Activated naive CD4-positive, alpha-beta T cell treated with anti-CD3 and anti-CD28 coated beads, Interleukin-2, amount 50 U/mL, for 16 hours (primary cell): ENCODE data around the gene TMEM91.
"Not testable (repeated sequence)": the region's sequence is repeated elsewhere in the genome, so short reads cannot be mapped to it uniquely, and the experiment has no call there.

Experiments
- DNase-seq: peaks from one replicate; pipeline ENCODE4 v3.0.0-alpha.2; 2020

Gene TMEM91

DNA sequence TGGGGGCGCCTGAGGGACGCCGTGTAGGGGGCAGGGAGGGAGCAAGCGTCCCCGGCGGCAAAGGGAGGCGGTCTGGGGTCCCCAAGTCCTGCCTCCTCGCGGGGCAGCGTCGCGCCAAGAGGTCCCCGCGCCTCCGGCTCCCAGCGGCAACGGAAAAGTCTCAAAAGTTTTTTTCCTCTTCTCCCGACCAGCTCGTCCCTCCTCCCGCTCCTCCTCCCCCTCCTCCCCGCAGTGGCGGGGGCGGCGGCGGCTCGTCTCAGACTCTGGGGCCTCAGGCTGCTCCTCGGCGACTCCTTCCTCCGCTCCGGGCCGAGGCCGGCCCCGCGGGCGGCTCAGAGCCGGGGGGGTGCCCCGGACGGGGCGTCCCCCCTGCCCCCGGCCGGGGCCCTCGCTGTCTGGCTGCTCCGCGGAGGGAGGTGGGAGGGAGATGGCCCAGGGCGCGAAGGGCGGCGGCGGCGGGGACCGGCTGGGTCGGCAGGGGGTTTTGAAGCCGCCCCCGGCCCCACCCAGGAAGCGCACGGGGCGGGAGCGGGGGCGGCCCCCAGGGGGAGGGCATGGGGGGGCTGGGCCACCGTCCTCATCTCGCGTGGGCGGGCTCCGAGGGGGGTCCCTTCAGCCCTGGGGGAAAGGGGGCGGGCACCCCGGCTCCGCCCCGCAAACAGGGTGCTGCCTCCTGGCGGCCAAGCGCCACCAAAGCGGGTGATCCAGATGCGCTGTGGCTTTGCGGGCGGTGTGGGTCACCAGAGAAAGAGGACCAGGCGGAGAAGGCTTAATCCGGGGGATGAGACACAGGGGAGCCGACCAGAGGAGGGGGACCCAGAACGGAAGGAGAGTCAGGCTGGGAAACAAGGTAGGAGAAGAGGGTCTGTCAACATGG is 22.6 kb upstream of the TMEM91 start, which contains the start of gene TGFB1:
TSS of gene TGFB1 (minus strand) at position 457 of the 877 bp plus-strand sequence. CDS start 878 bp downstream, outside the sequence.
- peak; percentile 91 for DNase-seq

DNA sequence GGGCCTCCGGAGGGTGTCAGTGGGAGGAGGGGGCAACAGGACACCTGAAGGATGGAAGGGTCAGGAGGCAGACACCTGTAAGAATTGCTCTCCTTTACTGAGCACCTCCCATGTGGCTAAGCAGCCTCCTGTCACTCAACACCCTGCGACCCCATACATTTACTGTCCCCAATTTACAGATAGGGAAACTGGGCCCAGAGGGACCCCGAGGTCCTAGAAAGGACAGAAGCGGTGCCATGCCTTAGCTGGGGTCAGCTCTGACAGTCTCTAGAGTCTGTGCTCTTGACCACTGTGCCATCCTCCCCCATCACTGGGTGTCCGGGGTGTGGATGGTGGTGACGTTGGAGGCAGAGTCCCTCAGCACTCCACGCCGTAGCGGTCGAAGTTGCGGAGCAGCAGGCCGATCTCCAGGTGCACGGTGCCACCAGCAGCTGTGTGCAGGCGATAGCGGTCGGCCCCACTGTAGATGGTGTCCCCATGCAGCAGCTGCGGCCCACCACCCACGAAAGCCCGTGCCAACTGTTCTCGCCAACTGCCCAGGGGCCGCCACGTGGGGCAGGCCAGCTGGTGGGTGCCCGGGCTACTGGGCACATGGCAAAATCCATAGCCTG is 21.9 kb upstream of the TMEM91 start:
- no peak for DNase-seq

DNA sequence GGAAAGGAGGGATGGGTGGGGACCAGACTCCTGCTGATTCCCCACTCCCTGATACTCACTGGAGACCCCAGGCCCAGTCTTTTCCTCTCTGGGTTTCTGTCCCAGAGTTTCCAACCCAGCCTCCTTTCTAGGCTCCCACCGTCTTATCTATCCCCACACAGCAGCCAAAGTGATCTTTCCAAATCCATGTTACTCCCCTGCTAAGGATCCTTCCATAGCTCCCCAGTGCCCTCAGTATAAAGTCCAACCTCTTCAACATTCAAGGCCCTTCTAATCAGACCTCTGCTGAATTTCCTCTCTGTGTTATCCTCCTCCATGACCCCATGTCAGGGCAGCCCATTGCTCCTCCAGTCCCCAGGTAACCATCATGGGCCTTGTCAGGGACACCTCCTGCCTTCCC is 21.3 kb upstream of the TMEM91 start:
- DNase-seq, result no peak

DNA sequence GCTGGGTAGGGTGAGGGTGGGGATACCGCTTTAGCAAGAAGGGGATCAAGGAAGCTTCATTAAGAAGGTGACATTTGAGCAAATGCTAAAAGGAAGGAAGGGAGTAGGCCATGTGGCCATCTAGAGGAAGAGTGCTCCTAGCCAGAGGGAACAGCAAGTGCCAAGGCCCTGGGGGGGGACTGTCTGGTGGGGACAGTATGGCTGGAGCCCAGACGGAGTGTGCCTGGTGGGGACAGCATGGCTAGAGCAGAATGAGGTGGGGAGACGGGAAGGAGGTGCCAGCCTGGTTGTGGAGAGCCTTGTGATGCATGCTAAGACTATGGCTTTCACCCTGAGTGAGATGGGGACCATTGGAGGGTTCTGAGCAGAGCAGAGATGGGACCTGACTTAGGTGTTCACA is 20.5 kb upstream of the TMEM91 start:
- DNase-seq, result no peak

DNA sequence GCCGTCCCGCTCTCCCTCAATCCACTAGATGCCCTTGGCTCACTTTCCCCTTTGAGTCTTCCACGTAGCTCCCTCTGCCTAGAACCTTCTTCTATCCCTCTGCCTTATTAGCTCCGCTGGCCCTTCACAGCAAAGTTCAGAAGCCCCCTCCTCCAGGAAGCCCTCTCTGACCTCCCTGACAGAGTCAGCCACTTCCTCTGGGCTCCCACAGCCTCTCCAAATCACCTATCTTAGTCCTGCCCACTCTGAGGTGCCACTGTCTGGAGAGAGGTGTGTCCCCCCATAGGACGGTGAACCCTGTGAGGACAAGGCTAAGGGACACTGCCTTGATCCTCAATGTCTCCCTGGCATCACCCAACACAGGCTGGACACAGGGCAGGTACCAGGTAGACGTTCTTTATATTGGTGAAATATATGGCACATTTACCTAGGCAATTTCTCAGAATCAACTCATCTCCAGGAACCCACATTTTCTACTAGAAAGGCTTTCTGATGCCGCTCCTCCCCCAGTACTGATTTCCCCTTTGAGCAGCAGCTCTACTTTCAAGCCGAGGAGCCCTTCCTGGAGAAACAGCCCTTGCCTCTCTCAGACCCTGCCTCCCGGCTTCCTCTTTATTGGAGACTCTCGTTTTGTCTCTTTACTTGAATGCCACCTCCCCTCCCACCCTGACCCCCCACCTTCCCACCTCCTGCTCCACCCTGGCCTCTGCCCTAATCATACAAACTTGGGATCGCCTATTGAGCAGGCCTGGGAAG is 19.2 kb upstream of the TMEM91 start:
- peak; percentile 42 for DNase-seq

DNA sequence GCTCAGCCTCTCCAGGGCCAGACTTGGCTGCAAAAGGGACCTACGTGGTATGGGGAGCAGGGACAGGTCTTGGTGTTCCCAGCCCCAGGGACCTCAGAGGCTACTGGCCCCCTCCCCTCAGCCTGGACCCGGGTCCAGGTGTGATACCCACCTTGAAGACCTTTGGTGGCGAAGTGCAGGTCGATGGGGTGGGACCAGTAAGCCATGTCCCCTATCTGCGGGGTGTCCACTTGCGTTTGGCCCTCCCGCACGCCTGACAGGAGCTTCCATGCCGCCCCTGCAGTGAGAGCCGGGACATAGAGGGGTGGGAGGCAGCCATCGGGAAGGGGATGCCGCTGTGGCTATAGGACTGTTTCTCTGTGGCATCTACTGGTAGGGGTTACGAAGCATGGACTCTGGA is 18.6 kb upstream of the TMEM91 start:
- DNase-seq, result no peak

DNA sequence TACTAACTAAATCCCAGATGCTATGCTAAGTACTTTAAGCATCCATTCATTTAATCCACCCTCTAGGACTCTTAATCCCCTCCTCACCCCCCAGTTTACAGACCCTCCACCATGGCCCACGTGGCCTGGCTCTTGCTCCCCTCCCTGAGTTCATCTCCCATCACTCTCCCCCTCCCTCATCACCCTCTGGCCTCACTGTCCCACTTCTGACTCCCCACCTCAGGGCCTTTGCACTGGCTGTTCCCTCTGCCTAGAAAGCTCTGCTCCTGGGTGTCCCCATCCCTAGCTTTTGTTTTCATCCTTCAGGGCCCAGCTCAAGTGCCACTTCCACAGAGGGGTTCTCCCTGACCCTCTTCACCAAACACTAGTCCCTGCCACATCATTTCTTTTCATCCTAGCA is 16.6 kb upstream of the TMEM91 start:
- no peak for DNase-seq

DNA sequence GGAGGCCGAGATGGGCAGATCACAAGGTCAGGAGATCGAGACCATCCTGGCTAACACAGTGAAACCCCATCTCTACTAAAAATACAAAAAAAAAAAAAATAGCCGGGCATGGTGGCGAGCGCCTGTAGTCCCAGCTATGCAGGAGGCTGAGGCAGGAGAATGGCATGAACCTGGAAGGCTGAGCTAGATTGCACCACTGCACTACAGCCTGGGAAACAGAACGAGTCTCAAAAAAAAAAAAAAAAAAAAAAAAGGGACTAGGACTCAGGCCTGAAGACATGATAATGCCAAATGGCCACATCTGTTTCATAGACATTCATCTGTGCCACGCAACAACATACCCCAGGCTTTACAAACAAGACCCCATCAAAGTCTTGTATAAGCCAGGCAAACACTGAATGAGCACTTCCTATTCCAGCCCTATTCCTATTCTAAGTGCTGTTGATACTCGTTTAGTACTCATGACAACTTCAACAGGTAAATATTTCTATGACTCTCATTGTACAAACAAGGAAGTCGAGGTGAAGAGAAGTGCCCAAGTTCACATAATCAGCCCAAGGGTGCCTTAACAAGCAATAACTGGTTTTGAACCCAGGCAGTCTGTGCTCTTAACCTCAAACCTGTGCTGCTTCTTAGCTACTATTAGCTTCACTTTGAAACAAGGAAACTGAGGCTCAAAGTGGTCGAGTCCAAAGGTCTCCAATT is 14.0 kb upstream of the TMEM91 start:
- no peak for DNase-seq

DNA sequence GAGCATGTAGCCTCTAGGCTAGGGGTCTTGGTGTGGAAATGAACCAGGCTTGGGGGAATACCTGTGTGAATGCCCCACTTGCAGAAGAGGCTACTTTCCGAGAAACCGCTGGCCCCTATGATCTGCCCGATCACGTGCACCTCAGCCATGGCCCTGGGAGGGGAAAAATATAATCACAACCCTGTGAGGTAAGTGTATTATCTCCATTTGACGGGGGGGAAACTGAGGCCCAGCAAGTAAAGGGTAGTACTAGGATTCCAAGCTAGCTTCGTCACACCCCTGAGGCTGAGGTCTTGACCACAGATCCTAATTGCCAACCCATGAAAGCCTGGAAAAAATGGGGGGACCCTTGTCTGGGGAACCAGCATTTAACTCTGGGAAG is 13.0 kb upstream of the TMEM91 start:
- DNase-seq, result no peak

DNA sequence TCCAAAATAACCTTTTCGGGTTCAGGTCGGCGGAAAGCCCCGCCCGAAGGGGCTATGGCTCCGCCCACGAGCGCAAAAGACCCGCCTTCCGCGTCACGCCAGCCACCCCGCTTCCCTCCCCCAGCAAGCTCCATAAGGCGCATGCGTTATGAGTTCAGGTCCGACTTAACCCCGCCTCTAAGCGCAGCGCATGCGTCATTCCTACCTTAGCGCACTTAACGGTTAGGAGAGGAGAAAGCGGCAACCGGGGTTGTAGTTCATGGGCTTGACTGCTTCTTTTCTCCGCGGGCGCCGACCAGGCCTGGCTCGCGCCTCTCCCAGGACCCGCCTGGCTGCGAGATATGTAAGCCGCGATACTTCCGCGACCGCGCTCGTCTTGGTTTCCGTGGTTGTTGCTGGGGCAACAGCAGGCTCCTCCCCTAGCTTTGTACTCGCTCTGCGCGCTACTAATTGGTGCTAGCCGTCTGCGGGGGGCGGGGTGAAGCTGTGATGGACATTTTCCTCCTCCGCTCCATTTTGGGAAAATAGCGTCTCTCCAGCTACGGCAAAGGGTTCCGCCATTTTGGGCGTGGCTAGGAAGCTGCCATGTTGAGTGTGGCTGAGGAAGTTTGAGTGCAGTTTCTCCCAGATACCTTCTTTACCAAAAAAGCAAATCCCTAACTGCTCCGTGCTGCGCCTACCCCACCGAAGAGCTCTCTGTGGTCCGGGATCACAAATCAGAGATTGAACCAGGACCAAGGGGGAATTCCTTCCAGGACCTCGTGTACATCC is 12.4 kb upstream of the TMEM91 start, which contains the start of gene B9D2:
TSS of gene B9D2 (minus strand) at position 397 of the 771 bp plus-strand sequence. CDS start 630 bp downstream, outside the sequence.
- DNase-seq, result peak; percentile 99

DNA sequence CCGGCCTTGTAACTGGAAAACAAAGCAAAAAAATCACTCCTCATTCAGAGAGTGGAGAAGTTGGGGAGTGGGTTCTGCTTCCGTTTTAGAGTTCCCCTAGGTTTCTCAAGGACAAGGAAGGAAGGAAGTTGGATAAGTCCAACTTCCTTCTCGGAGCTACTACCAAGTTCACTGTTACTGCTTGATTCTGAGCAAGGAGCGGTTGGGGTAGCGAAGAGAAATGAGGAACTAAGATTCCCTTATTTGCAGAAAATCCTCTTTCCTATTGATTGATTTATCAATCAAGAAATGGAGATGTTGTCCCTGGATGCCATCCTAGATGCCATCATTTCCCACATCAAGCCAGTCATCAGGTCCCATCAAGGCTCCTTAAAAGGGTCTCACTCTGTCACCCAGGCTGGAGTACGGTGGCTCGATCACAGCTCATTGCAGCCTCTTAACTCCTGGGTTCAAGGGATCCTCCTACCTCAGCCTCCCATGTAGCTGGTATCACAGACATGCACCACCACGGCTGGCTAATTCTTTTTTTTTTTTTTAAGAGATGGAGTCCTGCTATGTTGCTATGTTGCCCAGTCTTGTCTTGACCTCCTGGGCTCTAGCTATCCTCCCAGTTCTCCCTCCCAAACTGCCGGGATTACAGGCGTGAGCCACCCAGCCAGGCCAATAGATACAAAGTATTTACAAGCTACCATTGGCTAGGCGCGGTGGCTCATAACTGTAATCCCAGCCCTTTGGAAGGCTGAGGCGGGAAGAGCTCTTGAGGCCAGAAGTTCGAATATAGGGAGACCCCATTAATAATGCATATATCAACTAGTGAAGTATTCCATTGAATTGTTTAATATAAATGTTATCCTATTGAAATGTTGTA is 11.6 kb upstream of the TMEM91 start:
- DNase-seq, result no peak

DNA sequence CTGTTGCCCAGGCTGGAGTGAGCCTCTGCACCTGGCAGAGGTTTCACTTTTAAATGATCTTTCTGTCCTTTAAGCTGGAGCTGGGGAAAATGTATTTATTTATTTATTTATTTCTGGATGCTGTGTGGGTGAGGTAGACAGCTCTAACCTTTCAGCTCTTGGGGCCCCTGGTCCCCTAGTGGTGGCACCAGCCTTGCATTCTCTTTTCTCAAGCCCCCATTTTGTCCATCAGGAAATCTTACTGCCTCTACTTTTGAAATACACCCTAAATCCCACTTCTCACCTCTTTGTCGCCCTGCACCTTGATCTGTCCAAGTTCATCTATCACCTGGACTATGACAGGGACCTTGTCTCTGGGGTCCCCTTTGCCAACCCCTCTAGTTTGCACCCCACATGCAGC is 10.2 kb upstream of the TMEM91 start:
- no peak for DNase-seq

DNA sequence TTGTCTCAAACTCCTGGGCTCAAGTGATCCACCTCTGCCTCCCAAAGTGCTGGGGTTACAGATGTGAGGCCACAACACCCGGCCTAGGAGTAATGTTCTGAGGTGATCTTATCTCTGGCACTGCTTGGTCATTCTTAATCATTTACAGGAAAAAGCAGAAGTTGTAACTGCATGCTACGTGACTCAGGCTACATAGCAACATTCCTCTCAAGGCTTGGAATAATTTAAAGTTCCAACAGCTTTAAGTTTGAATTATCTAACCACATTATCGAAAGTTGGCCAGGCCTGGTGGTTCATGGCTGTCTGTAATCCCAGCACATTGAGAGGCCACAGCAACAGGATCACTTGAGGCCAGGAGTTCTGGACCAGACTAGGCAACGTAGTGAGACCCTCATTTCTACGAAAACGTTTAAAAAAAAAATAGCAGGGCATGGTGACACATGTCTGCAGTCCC is 8.5 kb upstream of the TMEM91 start:
- no peak for DNase-seq

DNA sequence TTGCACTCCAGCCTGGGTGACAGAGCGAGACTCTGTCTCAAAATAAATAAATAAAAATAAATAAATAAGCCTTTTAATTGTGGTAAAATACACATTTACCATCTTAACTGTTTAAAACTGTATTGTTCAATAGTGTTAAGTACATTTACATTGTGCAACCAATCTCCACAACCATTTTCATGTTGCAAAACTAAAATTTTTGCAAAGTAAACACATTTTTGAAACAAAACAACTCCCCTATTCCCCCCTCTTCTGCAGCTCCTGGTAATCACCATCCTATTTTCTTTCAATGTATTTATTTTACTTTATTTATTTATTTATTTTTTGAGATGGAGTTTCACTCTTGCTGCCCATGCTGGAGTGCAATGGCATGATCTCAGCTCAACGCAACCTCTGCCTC is 6.6 kb upstream of the TMEM91 start:
- DNase-seq, result no peak

DNA sequence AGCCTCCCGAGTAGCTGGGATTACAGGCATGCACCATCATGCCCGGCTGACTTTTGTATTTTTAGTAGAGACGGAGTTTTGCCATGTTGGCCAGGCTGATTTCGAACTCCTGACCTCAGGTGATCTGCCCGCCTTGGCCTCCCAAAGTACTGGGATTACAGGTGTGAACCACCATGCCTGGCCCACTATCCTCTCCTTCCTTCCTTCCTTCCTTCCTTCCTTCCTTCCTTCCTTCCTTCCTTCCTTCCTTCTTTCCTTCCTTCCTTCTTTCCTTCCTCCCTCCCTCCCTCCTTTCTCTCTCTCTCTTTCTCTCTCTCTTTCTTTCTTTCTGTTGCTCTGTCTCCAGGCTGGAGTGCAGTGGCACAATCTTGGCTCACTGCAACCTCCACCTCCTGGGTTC is 5.2 kb upstream of the TMEM91 start:
- not testable (repeated sequence) for DNase-seq

DNA sequence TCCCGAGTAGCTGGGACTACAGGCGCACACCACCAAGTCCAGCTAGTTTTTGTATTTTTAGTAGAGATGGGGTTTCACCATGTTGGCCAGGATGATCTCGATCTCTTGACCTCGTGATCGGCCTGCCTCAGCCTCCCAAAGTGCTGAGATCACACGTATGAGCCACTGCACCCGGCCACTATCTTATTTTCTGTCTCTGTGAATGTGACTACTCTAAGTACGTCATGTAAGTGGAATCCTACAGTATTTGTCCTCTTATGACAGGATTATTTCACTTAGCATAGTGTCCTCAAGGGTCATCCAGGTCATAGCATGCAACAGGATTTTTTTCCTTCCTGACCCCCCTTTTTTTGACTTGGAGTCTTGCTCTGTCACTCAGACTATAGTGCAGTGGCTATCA is 4.8 kb upstream of the TMEM91 start:
- DNase-seq, result no peak

DNA sequence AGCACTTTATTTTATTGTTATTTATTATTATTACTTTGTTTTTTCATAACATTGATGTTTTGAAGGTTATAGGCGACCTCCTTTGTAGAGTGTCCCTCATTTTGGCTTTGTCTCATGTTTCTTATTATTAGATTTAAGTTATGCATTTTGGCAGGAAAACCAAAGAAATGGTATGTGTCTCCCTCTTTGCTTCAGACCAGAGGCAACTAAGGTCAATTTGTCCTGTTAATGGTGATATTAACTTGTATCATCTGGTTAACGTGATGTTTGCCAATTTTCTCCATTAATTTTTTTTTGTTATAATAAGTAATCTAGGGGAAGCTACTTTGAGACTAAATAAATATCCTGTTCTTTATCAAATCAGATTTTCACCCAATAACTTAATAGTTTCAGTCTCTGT is 3.8 kb upstream of the TMEM91 start:
- no peak for DNase-seq

DNA sequence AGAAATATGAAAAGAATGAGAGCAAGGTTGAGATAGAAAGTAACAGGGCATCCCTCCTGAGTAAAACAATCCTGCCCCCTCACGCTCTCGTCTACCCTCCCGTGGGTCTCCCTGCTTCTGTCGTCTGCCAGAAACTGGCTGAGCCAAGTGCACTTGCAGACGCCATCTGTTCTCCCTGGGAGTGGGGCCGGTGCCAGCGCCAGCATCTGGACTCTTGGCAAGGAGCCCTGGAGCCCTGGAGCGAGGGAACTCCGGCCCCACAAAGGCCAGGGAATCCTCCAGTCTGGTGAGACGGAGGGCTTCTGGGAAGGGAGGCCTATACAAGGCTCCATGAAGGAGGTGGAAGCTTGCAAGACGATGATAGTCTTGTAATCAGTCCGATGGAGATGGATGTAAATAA is 2.3 kb upstream of the TMEM91 start:
- DNase-seq, result no peak

DNA sequence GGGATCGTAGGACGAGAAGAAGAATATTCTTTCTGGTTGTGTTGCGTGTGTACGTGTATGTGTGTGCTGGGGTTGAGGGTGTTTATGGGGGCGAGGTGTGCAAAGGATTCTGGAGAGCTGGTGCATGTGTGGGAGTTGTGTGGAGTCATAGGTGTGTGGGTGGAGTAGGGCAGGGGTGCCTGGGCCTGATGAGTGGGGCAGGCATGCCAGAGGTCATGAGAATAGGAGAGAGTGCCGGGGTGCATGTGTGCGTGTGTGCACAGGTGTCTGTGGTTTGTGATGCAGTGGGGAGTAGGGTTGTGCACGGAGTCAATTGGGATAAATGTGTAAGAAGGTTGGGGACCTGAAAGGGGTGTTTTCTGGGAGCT is 649 bp downstream of the TMEM91 start:
- DNase-seq, result peak; percentile 40

DNA sequence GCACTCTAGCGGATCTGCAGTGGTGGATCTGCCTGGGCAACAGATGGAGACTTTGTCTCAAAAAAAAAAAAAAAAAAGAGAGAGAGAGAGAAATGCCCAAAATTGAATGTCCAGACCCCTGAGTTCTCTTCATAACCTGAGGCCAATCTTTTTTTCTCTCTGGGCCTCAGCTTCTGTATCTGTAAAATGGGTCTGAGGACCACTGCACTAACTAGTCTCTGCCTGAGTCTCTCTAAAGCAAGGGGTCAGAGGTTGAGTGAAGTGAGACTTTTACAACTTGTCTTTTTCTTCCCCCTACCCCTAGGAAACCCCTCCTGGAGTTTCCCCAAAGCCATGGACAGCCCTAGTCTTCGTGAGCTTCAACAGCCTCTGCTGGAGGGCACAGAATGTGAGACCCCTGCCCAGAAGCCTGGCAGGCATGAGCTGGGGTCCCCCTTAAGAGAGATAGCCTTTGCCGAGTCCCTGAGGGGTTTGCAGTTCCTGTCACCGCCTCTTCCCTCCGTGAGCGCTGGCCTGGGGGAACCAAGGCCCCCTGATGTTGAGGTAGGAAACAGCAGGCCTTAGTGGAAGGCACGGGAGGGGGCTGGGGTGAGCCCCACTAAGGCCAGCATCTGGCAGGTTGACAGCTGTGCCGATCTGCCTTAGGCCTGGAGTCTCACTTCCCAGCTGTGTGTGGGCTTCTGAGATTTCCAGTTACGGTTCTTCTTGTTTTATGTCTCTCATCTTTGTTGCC is 1.8 kb downstream of the TMEM91 start:
- DNase-seq, result no peak
